G401 (cell line): ENCODE measurements around the gene CLDN20. TPM values are rescaled to one million over a fixed set of nuclear protein-coding genes. Genes with fewer than 3 reads are reported as not detected.
A peak's percentile ranks its signal among the peaks of the same experiment; 100 is the strongest.
"Not testable (repeated sequence)": the region's sequence is repeated elsewhere in the genome, so short reads cannot be mapped to it uniquely, and the experiment has no call there.

Source experiments
- DNase-seq: peaks from one replicate; pipeline ENCODE4 v3.0.0-alpha.2; 2015; ENCODE audit warnings: low spot score
- in situ Hi-C: cut with HindIII; loops from 2 replicates; pipeline ENCODE4 v1.10.0; 2016; ENCODE audit warnings: low sequenced_read_pairs, mixed read lengths
- total RNA-seq: library from RNA; depleted of rRNA; stranded (reverse); fragments of >200 nt; shearing (Covaris generic); gene quantifications from 2 replicates; pipeline ENCODE4 v1.2.3, GENCODE V29; 2014; rRNA removed

Gene CLDN20, protein sequence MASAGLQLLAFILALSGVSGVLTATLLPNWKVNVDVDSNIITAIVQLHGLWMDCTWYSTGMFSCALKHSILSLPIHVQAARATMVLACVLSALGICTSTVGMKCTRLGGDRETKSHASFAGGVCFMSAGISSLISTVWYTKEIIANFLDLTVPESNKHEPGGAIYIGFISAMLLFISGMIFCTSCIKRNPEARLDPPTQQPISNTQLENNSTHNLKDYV
- total RNA-seq = not detected in 2 replicates

GRCh38 chr6:155263373-155264063 is at the start of gene CLDN20:
TSS of gene CLDN20 (plus strand) at chr6:155264013. CDS start at chr6:155275720, 11,707 bp downstream.
- in situ Hi-C loops = no loop called here
- no peak for DNase-seq

DNA sequence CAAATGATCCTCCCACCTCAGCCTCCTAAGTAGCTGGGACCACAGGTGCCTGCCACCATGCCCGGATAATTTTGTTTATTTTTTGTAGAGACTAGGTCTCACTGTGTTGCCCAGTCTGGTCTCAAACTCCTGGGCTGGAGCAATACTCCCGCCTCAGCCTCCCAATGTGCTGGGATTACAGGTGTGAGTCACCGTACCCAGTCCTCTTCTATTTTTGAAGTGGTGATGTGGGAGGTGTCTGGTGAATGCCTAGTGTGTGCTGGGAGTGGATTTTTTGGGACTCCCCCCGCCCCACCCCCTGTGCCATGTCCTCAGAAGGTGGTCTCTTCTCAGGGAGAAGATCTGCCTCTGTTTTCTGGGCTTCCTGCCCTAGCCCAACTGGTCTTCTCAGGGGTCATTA is 47.9 kb upstream of the CLDN20 start:
- no peak for DNase-seq

DNA sequence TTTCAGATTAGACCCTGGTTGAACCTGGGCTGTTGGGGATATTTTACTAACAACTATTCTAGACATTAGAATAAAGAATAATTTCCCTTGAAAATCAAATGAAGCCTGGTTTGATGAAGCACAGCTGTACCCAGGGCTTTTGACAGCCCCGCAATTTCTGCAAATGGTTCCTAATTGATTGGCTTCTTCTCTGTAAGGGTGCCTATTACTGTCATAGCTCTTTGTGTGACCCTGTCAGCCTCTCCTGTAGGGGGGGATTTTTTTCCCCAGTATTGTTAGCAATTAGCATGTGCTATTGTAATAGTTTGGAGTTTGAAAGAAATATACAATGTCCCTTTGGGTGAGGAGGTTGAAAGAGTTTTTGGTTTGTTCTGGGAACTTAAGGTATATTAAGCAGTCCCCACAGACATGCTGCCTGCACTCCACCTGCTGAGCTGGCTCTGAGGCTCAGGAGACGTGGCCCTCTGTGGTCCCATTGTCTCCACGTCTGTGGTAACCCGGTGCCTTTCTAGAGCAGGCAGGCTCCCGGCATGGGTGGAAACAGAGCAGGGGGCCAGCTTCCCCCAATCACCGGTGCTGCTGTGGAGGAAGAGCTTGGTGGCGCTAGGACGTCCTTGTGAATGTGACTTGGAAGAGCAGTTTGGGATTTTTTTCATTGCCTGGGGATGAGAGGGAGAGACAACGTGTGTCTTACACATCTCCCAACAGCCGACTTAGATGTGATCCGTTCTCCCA is 47.3 kb upstream of the CLDN20 start:
- in situ Hi-C loops = no loop called here
- no peak for DNase-seq

More for the DNA sequence above, 47.9 kb upstream of the CLDN20 start:
- in situ Hi-C loops = no loop called here

- DNase-seq, in situ Hi-C loops: not testable (repeated sequence)
These were observed 45.1 kb upstream of the CLDN20 start for GRCh38 chr6:155218711-155219110.

GRCh38 chr6:155219299-155219698 is 44.5 kb upstream of the CLDN20 start:
- in situ Hi-C loops = no loop called here
- no peak for DNase-seq

GRCh38 chr6:155219858-155220301 is 43.9 kb upstream of the CLDN20 start:
- peak; percentile 27 for DNase-seq
- in situ Hi-C loops = no loop called here

GRCh38 chr6:155221086-155221485 is 42.7 kb upstream of the CLDN20 start:
- no peak for DNase-seq
- in situ Hi-C loops = no loop called here

DNA sequence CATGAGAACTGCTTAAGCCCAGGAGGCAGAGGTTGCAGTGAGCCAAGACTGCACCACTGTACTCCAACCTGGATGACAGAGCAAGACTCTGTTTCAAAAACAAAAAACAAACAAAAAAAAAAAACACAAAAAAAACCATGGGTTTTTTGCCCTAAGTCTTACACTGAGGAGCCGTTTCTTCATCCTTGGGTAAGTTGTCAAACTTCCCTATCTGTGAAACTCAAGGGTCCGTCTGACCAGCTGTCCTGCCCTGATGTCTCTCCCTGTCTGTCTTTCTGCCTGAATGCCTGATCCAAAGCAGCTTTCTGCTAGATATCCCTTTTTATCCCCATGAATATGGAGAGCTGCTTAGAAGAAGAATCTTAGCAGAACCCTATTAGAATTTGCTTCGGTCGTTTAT is 41.3 kb upstream of the CLDN20 start:
- no peak for DNase-seq
- in situ Hi-C loops = no loop called here

DNA sequence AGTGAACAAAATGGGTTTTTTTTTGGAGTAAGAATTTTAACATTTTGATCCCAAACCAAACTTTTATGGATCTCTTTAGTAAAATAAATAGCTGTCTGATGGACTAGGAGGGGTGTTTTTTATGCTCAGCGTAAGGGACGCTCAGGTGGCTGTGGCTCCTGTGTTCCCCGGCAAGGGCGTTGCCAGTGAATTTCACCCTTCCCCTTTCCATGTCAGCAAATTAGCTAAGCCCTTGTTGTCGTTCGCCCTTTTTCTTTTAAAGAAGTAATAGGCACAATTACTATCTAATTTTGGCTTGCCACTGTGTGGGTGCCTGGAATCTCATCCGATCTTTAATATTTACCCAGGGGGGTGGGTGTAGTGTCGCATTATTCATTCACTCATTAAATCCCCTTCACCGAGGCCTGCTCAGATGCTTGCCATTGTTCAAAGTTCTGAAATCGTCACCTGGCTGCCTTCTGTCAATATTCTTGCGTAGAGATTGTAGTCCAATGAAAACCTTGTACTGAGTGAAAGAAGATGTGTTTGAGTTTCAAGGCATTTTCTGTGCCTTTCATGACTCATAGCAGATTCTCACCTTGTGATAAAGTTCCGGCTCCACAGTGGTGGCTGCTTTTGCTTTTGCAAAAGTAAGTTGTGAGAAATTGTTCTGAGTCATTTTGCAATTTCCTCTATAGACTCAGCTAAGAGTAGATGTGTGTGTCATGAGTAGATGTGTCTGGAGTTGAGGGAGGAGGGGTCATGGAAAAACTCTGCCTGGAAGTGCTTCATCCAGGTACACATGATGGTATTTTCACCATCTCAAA is 40.0 kb upstream of the CLDN20 start:
- in situ Hi-C loops = no loop called here
- DNase-seq = no peak

GRCh38 chr6:155224618-155225017 is 39.2 kb upstream of the CLDN20 start:
- no peak for DNase-seq
- in situ Hi-C loops = no loop called here

- DNase-seq = no peak
- in situ Hi-C loops = no loop called here
These were observed 36.8 kb upstream of the CLDN20 start for GRCh38 chr6:155227046-155227445.

GRCh38 chr6:155228546-155229166 is 35.2 kb upstream of the CLDN20 start:
- in situ Hi-C loops = no loop called here
- peak; percentile 32 for DNase-seq

DNA sequence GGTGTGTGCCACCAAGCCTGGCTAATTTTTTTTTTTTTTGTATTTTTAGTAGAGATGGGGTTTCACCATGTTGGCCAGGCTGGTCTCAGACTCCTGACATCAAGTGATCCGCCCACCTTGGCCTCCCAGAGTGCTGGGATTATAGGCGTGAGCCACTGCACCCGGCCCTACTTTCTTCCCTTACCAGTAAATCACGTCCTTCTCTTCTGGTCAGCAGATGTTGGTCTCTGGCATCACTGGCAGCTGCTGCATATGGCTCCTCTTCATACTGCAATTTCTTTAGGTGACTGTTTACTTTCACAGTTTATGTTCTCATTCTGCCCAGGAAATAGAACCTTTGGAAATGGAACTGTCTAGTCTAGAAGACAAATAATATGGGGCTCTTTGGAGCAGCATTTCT is 32.8 kb upstream of the CLDN20 start:
- DNase-seq, in situ Hi-C loops: not testable (repeated sequence)

GRCh38 chr6:155232848-155233247 is 31.0 kb upstream of the CLDN20 start:
- in situ Hi-C loops = no loop called here
- no peak for DNase-seq

- DNase-seq = no peak
- in situ Hi-C loops = no loop called here
These were observed 29.6 kb upstream of the CLDN20 start for GRCh38 chr6:155234167-155234566.

GRCh38 chr6:155234687-155235086 is 29.1 kb upstream of the CLDN20 start:
- in situ Hi-C loops = no loop called here
- DNase-seq = no peak

DNA sequence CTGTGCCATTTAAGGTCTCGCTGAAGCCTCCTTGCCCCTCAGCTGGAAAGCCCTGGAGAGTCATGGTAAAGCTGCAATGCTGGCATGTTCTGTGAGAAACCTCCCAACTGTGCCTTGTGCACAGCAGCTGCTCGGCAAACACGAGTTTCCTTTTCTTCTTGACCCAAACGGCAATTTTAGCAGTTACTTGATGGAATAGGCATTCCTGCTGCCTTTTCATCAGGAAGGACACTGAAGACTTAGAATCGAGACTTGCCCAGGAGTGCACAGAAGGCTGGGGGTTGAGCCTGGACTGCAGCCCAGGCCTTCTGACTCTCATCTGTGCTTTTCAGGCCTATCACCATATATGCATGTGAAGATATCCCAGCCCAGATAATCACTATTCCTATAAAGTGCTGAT is 28.7 kb upstream of the CLDN20 start:
- peak; percentile 57 for DNase-seq
- in situ Hi-C loops = no loop called here

GRCh38 chr6:155237613-155238012 is 26.2 kb upstream of the CLDN20 start:
- DNase-seq = no peak
- in situ Hi-C loops = no loop called here
